SK-N-SH treated with all-trans-retinoic acid at 6 μM for 48 hours (cell line): ENCODE data around the gene TNRC6B.
"Not testable (repeated sequence)": the region's sequence is repeated elsewhere in the genome, so short reads cannot be mapped to it uniquely, and the experiment has no call there.

Experiments
- ATAC-seq: fragments of 200-7000 bp; cut with Tn5 transposase; 3 replicates; pipeline ENCODE4 v1.9.1; 2020; ENCODE audit warnings: mild to moderate bottlenecking, moderate library complexity
- ARNTL ChIP-seq: fragments of 450-650 bp; formaldehyde crosslinking; IDR thresholded peaks from 2 replicates; pipeline ENCODE4 v1.5.0; 2020; ENCODE audit warnings: low read depth, mild to moderate bottlenecking, moderate library complexity, borderline replicate concordance
- BACH2 ChIP-seq: fragments of 250-450 bp; sonication (Bioruptor Pico); IDR thresholded peaks from 2 replicates; pipeline ENCODE4 v1.9.0; 2021; ENCODE audit warnings: mild to moderate bottlenecking, borderline replicate concordance
- CSDC2 ChIP-seq: fragments of 250-450 bp; sonication (Bioruptor Pico); IDR thresholded peaks from 2 replicates; pipeline ENCODE4 v1.5.0; 2020; ENCODE audit warnings: mild to moderate bottlenecking, moderate library complexity
- ESRRG ChIP-seq: fragments of 250-450 bp; sonication (Bioruptor Pico); IDR thresholded peaks from 2 replicates; pipeline ENCODE4 v1.6.1; 2021; ENCODE audit warnings: mild to moderate bottlenecking
- GLIS3 ChIP-seq: fragments of 250-450 bp; sonication (Bioruptor Pico); IDR thresholded peaks from 2 replicates; pipeline ENCODE4 v1.5.0; 2020; ENCODE audit warnings: mild to moderate bottlenecking, moderate library complexity
- ISL1 ChIP-seq: fragments of 250-450 bp; sonication (Bioruptor Pico); IDR thresholded peaks from 2 replicates; pipeline ENCODE4 v2.1.2; 2022; ENCODE audit warnings: mild to moderate bottlenecking, moderate library complexity
- OSR1 ChIP-seq: fragments of 250-450 bp; sonication (Bioruptor Pico); IDR thresholded peaks from 2 replicates; pipeline ENCODE4 v1.8.0; 2022; ENCODE audit warnings: moderate library complexity, mild to moderate bottlenecking, inconsistent platforms
- PATZ1 ChIP-seq: fragments of 250-450 bp; sonication (Bioruptor Pico); IDR thresholded peaks from 2 replicates; pipeline ENCODE4 v1.8.0; 2020; ENCODE audit warnings: mild to moderate bottlenecking, moderate library complexity, borderline replicate concordance
- POU6F1 ChIP-seq: fragments of 250-450 bp; sonication (Bioruptor Pico); IDR thresholded peaks from 2 replicates; pipeline ENCODE4 v1.8.0; 2021; ENCODE audit warnings: low read depth, mild to moderate bottlenecking, moderate library complexity, borderline replicate concordance
- RARB ChIP-seq: fragments of 250-450 bp; sonication (Bioruptor Pico); IDR thresholded peaks from 2 replicates; pipeline ENCODE4 v1.8.0; 2021; ENCODE audit warnings: mild to moderate bottlenecking, moderate library complexity
- SNAI2 ChIP-seq: fragments of 250-450 bp; sonication (Bioruptor Pico); IDR thresholded peaks from 2 replicates; pipeline ENCODE4 v1.5.0; 2020; ENCODE audit warnings: mild to moderate bottlenecking, moderate library complexity
- TCF4 ChIP-seq: fragments of 250-450 bp; sonication (Bioruptor Pico); IDR thresholded peaks from 2 replicates; pipeline ENCODE4 v1.8.0; 2021; ENCODE audit warnings: mild to moderate bottlenecking, moderate library complexity, borderline replicate concordance
- ZC3H10 ChIP-seq: fragments of 250-450 bp; sonication (Bioruptor Pico); IDR thresholded peaks from 2 replicates; pipeline ENCODE4 v1.5.1; 2021; ENCODE audit warnings: mild to moderate bottlenecking, moderate library complexity
- ZFP3 ChIP-seq: fragments of 250-450 bp; sonication (Bioruptor Pico); IDR thresholded peaks from 2 replicates; pipeline ENCODE4 v1.5.0; 2020; ENCODE audit warnings: mild to moderate bottlenecking, moderate library complexity
- ZFP30 ChIP-seq: fragments of 450-650 bp; formaldehyde crosslinking; IDR thresholded peaks from 2 replicates; pipeline ENCODE4 v1.5.0; 2022; ENCODE audit warnings: mild to moderate bottlenecking, moderate library complexity
- ZNF565 ChIP-seq: fragments of 450-650 bp; formaldehyde crosslinking; conservative IDR thresholded peaks from 2 replicates; pipeline ENCODE4 v1.5.0; 2020; ENCODE audit warnings: low read depth, mild to moderate bottlenecking, moderate library complexity
- ZNF70 ChIP-seq: fragments of 450-650 bp; formaldehyde crosslinking; IDR thresholded peaks from 2 replicates; pipeline ENCODE4 v1.5.0; 2020; ENCODE audit warnings: mild to moderate bottlenecking, moderate library complexity
- ZNF8 ChIP-seq: fragments of 450-650 bp; formaldehyde crosslinking; IDR thresholded peaks from 2 replicates; pipeline ENCODE4 v1.5.0; 2020; ENCODE audit warnings: mild to moderate bottlenecking, moderate library complexity
- TF ChIP-seq, protein P1 (sequence below): fragments of 250-450 bp; sonication (Bioruptor Pico); IDR thresholded peaks from 2 replicates; pipeline ENCODE4 v1.5.0; 2020; ENCODE audit warnings: mild to moderate bottlenecking, moderate library complexity
- TF ChIP-seq, protein P2 (sequence below): fragments of 250-450 bp; sonication (Bioruptor Pico); IDR thresholded peaks from 2 replicates; pipeline ENCODE4 v1.5.1; 2021; ENCODE audit warnings: mild to moderate bottlenecking, moderate library complexity

TNRC6B gene

GRCh38 chr22:40221055-40221414, 43.3 kb downstream of the TNRC6B start (continued):
- TF ChIP-seq POU6F1 (CRISPR knock-in tag) (no peak), ZNF70 (CRISPR knock-in tag) (no peak), ZC3H10 (no peak)
- TF ChIP-seq, all 23 proteins: peak for 0

GRCh38 chr22:40222979-40223378, 45.3 kb downstream of the TNRC6B start:
- not testable (repeated sequence) for ATAC-seq

GRCh38 chr22:40224702-40225101, 47.0 kb downstream of the TNRC6B start:
- no peak for ATAC-seq
- no peak for TF ChIP-seq SNAI2 (CRISPR knock-in tag)
- TF ChIP-seq, protein P1, sequence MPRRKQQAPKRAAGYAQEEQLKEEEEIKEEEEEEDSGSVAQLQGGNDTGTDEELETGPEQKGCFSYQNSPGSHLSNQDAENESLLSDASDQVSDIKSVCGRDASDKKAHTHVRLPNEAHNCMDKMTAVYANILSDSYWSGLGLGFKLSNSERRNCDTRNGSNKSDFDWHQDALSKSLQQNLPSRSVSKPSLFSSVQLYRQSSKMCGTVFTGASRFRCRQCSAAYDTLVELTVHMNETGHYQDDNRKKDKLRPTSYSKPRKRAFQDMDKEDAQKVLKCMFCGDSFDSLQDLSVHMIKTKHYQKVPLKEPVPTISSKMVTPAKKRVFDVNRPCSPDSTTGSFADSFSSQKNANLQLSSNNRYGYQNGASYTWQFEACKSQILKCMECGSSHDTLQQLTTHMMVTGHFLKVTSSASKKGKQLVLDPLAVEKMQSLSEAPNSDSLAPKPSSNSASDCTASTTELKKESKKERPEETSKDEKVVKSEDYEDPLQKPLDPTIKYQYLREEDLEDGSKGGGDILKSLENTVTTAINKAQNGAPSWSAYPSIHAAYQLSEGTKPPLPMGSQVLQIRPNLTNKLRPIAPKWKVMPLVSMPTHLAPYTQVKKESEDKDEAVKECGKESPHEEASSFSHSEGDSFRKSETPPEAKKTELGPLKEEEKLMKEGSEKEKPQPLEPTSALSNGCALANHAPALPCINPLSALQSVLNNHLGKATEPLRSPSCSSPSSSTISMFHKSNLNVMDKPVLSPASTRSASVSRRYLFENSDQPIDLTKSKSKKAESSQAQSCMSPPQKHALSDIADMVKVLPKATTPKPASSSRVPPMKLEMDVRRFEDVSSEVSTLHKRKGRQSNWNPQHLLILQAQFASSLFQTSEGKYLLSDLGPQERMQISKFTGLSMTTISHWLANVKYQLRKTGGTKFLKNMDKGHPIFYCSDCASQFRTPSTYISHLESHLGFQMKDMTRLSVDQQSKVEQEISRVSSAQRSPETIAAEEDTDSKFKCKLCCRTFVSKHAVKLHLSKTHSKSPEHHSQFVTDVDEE (CRISPR knock-in tag): no peak
- no peak for TF ChIP-seq CSDC2 (CRISPR knock-in tag)
- TF ChIP-seq GLIS3: no peak
- no peak for TF ChIP-seq ZFP3
- TF ChIP-seq PATZ1 (CRISPR knock-in tag): no peak
- no peak for TF ChIP-seq ISL1 (CRISPR knock-in tag)
- no peak for TF ChIP-seq OSR1
- TF ChIP-seq, protein P2, sequence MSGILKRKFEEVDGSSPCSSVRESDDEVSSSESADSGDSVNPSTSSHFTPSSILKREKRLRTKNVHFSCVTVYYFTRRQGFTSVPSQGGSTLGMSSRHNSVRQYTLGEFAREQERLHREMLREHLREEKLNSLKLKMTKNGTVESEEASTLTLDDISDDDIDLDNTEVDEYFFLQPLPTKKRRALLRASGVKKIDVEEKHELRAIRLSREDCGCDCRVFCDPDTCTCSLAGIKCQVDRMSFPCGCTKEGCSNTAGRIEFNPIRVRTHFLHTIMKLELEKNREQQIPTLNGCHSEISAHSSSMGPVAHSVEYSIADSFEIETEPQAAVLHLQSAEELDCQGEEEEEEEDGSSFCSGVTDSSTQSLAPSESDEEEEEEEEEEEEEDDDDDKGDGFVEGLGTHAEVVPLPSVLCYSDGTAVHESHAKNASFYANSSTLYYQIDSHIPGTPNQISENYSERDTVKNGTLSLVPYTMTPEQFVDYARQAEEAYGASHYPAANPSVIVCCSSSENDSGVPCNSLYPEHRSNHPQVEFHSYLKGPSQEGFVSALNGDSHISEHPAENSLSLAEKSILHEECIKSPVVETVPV (CRISPR knock-in tag): no peak
- TF ChIP-seq ZNF70 (CRISPR knock-in tag): no peak
- TF ChIP-seq BACH2 (CRISPR knock-in tag): no peak
- TF ChIP-seq TCF4 (CRISPR knock-in tag): no peak
- TF ChIP-seq ZNF8 (CRISPR knock-in tag): no peak
- TF ChIP-seq ESRRG (CRISPR knock-in tag): no peak
- TF ChIP-seq, all 23 proteins: peak for 0

DNA sequence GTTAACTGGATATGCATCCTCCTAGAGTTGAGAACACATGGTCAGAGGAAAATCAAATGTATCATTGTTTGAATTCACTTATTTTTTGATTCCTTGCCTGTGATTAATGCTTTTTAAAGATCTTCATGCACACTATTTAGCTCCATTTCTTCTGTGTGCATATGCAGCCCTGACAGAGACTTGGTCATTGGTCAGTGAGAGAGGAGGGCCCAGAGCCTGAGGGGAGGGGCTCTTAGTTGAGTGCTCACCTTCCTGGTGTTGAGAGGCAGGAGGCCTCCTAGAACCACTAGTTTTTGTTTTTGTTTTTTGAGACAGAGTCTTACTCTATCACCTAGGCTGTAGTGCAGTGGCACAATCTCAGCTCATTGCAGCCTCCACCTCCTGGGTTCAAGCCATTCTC, 48.9 kb downstream of the TNRC6B start:
- ATAC-seq: no peak
- TF ChIP-seq RARB (no peak), ZFP3 (no peak), OSR1 (no peak), ZNF8 (CRISPR knock-in tag) (no peak), TCF4 (CRISPR knock-in tag) (no peak), ESRRG (CRISPR knock-in tag) (no peak), ZFP30 (no peak), POU6F1 (CRISPR knock-in tag) (no peak), ZNF565 (CRISPR knock-in tag) (no peak), ISL1 (CRISPR knock-in tag) (no peak), ARNTL (CRISPR knock-in tag) (no peak), GLIS3 (no peak), ZC3H10 (no peak), ZNF70 (CRISPR knock-in tag) (no peak), SNAI2 (CRISPR knock-in tag) (no peak)
- TF ChIP-seq, protein P2 (CRISPR knock-in tag): no peak
- TF ChIP-seq, protein P1 (CRISPR knock-in tag): no peak
